Suprapubic skin (tissue), 3 donors: ENCODE measurements around the gene SWAP70.

ENCODE experiments used
- EP300 ChIP-seq: sonication (generic); formaldehyde crosslinking; IDR thresholded peaks from one replicate; pipeline ENCODE4 v1.6.1; 2017; ENCODE audit warnings: antibody characterized with exemption
- POLR2A ChIP-seq, 2 donors: fragments of 450-650 bp; IDR thresholded peaks; one replicate each; pipeline ENCODE4 v1.6.1; 2017; ENCODE audit warnings: antibody characterized with exemption in 2 of 2, mild to moderate bottlenecking in 2 of 2, moderate library complexity in 2 of 2
- TF ChIP-seq, protein P1 (sequence below), 2 donors: fragments of 200-600 bp in 1 of 2; fragments of 450-650 bp in 1 of 2; sonication (generic) in 1 of 2; IDR thresholded peaks; one replicate each; pipeline ENCODE4 v1.5.1; 2016 to 2019; ENCODE audit warnings: antibody characterized with exemption in 2 of 2, mild to moderate bottlenecking in 1 of 2, moderate library complexity in 1 of 2

- TF ChIP-seq EP300: no peak
- TF ChIP-seq, protein P1, sequence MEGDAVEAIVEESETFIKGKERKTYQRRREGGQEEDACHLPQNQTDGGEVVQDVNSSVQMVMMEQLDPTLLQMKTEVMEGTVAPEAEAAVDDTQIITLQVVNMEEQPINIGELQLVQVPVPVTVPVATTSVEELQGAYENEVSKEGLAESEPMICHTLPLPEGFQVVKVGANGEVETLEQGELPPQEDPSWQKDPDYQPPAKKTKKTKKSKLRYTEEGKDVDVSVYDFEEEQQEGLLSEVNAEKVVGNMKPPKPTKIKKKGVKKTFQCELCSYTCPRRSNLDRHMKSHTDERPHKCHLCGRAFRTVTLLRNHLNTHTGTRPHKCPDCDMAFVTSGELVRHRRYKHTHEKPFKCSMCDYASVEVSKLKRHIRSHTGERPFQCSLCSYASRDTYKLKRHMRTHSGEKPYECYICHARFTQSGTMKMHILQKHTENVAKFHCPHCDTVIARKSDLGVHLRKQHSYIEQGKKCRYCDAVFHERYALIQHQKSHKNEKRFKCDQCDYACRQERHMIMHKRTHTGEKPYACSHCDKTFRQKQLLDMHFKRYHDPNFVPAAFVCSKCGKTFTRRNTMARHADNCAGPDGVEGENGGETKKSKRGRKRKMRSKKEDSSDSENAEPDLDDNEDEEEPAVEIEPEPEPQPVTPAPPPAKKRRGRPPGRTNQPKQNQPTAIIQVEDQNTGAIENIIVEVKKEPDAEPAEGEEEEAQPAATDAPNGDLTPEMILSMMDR (IDR thresholded peaks at IDR 0.05): no peak
- TF ChIP-seq POLR2A (IDR thresholded peaks at IDR 0.05): no peak
Observed at GRCh38 chr11:9624448-9624847, 39.4 kb upstream of the SWAP70 start.
